Naive thymus-derived CD4-positive, alpha-beta T cell (primary cell): ENCODE measurements around the gene DRAXIN. TPM values are rescaled to one million over a fixed set of nuclear protein-coding genes. Genes with fewer than 3 reads are reported as not detected.

Experiments
- ATAC-seq: fragments of 150-1000 bp; cut with Tn5 transposase; 2 replicates; pipeline ENCODE4 v1.10.0; 2021; ENCODE audit warnings: mild to moderate bottlenecking, moderate library complexity
- CTCF ChIA-PET: fragments of 350-600 bp; sonication (Branson Sonifier 250); formaldehyde crosslinking; loops from one replicate; lab custom pipeline; 2021; ENCODE audit warnings: antibody characterized with exemption; lab: Charles Lee
- POLR2A ChIA-PET: fragments of 350-600 bp; sonication (Branson Sonifier 250); formaldehyde crosslinking; loops from one replicate; lab custom pipeline; 2021; ENCODE audit warnings: antibody characterized with exemption, inconsistent platforms; lab: Charles Lee
- DNase-seq, 9 donors: peaks; one replicate each; pipeline versions ENCODE4 v3.0.0 to v3.0.0-alpha.2; 2020 to 2022; ENCODE audit warnings: mixed read lengths in 1 of 9
- H3K27ac ChIP-seq: one replicate; pipeline ENCODE4 v1.7.0; 2013; ENCODE audit warnings: mild to moderate bottlenecking, low read depth, low read length, moderate library complexity
- H3K27me3 ChIP-seq, 2 donors: one replicate each; pipeline ENCODE4 v1.7.0; 2013; ENCODE audit warnings: low read length in 2 of 2, mild to moderate bottlenecking in 2 of 2, moderate library complexity in 2 of 2; ENCODE audit not compliant: control insufficient read depth in 2 of 2, insufficient read depth in 2 of 2
- H3K36me3 ChIP-seq, 3 experiments: 1 replicate in 2 of 3; 2 replicates in 1 of 3; pipeline ENCODE4 v1.7.0; 2013; ENCODE audit warnings: low read length in 3 of 3, mild to moderate bottlenecking in 3 of 3, moderate library complexity in 1 of 3; ENCODE audit not compliant: insufficient read depth in 3 of 3, control insufficient read depth in 2 of 3
- H3K4me1 ChIP-seq, 2 donors: one replicate each; pipeline ENCODE4 v1.7.0; 2013; ENCODE audit warnings: low read length in 2 of 2, mild to moderate bottlenecking in 2 of 2, moderate library complexity in 1 of 2; ENCODE audit not compliant: control insufficient read depth in 2 of 2, insufficient read depth in 2 of 2
- H3K4me3 ChIP-seq: 2 replicates; pipeline ENCODE4 v1.7.0; 2013; ENCODE audit warnings: mild to moderate bottlenecking, low read length
- H3K9me3 ChIP-seq, 3 experiments: 1 replicate in 2 of 3; 2 replicates in 1 of 3; pipeline ENCODE4 v1.7.0; 2013; ENCODE audit warnings: low read length in 3 of 3; ENCODE audit not compliant: control insufficient read depth in 2 of 3
- H3K27ac Mint-ChIP-seq, 9 donors: one replicate each; pipeline ENCODE4 v1.8.0; 2020 to 2022; ENCODE audit warnings: mixed read lengths in 9 of 9, mild to moderate bottlenecking in 8 of 9, moderate library complexity in 5 of 9, inconsistent platforms in 2 of 9
- H3K27me3 Mint-ChIP-seq, 5 donors: one replicate each; pipeline ENCODE4 v1.8.0; 2021 to 2022; ENCODE audit warnings: mixed read lengths in 5 of 5, mild to moderate bottlenecking in 1 of 5
- H3K36me3 Mint-ChIP-seq, 5 donors: one replicate each; pipeline ENCODE4 v1.8.0; 2020 to 2022; ENCODE audit warnings: mixed read lengths in 5 of 5, mild to moderate bottlenecking in 3 of 5, inconsistent platforms in 1 of 5
- H3K4me1 Mint-ChIP-seq, 7 donors: one replicate each; pipeline ENCODE4 v1.8.0; 2020 to 2022; ENCODE audit warnings: mixed read lengths in 7 of 7, mild to moderate bottlenecking in 3 of 7, inconsistent platforms in 1 of 7
- H3K4me3 Mint-ChIP-seq, 10 donors: one replicate each; pipeline ENCODE4 v1.8.0; 2020 to 2022; ENCODE audit warnings: mild to moderate bottlenecking in 10 of 10, mixed read lengths in 10 of 10, moderate library complexity in 6 of 10, inconsistent platforms in 2 of 10
- H3K9me3 Mint-ChIP-seq, 11 donors: one replicate each; pipeline ENCODE4 v1.8.0; 2020 to 2022; ENCODE audit warnings: mixed read lengths in 11 of 11, mild to moderate bottlenecking in 4 of 11, inconsistent platforms in 1 of 11, moderate library complexity in 1 of 11
- intact Hi-C, 2 donors: fragments of 100-400 bp; cut with micrococcal nuclease; formaldehyde crosslinking; loops; one replicate each; pipeline ENCODE4 v1.15.1; 2023
- polyA plus RNA-seq, 2 donors: library from polyadenylated mRNA; unstranded; fragments of 300-500 nt; fragmentation: Illumina TruSeq; gene quantifications; one replicate each; pipeline ENCODE4 v1.2.3, GENCODE V29; 2021
- total RNA-seq, 6 experiments: library from RNA in 5 of 6; stranded (reverse) in 5 of 6; gene quantifications; 1 replicate in 5 of 6; 2 replicates in 1 of 6; pipeline ENCODE4 v1.2.3 and lab custom pipeline; 2021 to 2026

Gene DRAXIN
- total and polyA plus RNA-seq, 7 experiments from 2014 or later = 0.03 to 1.6 (median 0.19) TPM

- Mint-ChIP-seq H3K4me1 (peaks cover 3 to 12% (median 11%) of the 10 kb centered on the region in 7 donors), H3K9me3 (no peaks in the 10 kb centered on the region), H3K36me3 (no peaks in the 10 kb centered on the region), H3K27me3 (peaks cover 20 to 45% (median 22%) of the 10 kb centered on the region in 5 donors), H3K27ac (no peak overlapping the region), H3K4me3 (no peak overlapping the region)
- intact Hi-C loops = no loop called here
- Histone ChIP-seq H3K36me3 (peaks cover 0 to 3% (median 0%) of the 10 kb centered on the region in 3 experiments), H3K4me1 (peaks cover 0 to 6% of the 10 kb centered on the region in 2 donors), H3K9me3 (no peaks in the 10 kb centered on the region), H3K4me3 (no peak overlapping the region), H3K27ac (no peak overlapping the region), H3K27me3 (peaks cover 0 to 4% of the 10 kb centered on the region in 2 donors)
- no peak for DNase-seq
- CTCF ChIA-PET = interaction anchor here (0.6 kb wide), 1 partner anchor 627 kb away, joined by 3 read pairs; no protein-coding TSS in a partner anchor
- POLR2A ChIA-PET = interaction anchor here (0.6 to 1.6 kb wide), 3 partner anchors 34 to 444 kb away, joined by 3 to 11 read pairs (median 4); no protein-coding TSS in a partner anchor
- ATAC-seq = no peak
These were observed 6.2 kb upstream of the DRAXIN start for GRCh38 chr1:11685210-11685752.

GRCh38 chr1:11688506-11688905 is 3.0 kb upstream of the DRAXIN start:
- Histone ChIP-seq H3K27ac (no peak overlapping the region), H3K36me3 (no peaks in the 10 kb centered on the region), H3K27me3 (peaks cover 0 to 4% of the 10 kb centered on the region in 2 donors), H3K4me1 (peaks cover 11 to 23% of the 10 kb centered on the region in 2 donors), H3K4me3 (no peak overlapping the region), H3K9me3 (no peaks in the 10 kb centered on the region)
- ATAC-seq (no peak), DNase-seq (no peak)
- CTCF ChIA-PET = no interaction called here
- Mint-ChIP-seq H3K9me3 (no peaks in the 10 kb centered on the region), H3K4me3 (no peak overlapping the region), H3K4me1 (peaks cover 17 to 27% (median 21%) of the 10 kb centered on the region in 7 donors), H3K27me3 (peaks cover 35 to 67% (median 40%) of the 10 kb centered on the region in 5 donors), H3K36me3 (peaks cover 0 to 2% (median 0%) of the 10 kb centered on the region in 5 donors), H3K27ac (no peak overlapping the region)
- POLR2A ChIA-PET = no interaction called here
- intact Hi-C loops = no loop called here

GRCh38 chr1:11690397-11691301 is 861 bp upstream of the DRAXIN start:
- peaks cover 11 to 24% of the 10 kb centered on the region in 2 donors for H3K4me1 ChIP-seq
- ATAC-seq = no peak
- CTCF ChIA-PET = interaction anchor here (0.8 to 1.3 kb wide), 2 partner anchors 29 to 653 kb away, joined by 3 to 4 read pairs; no protein-coding TSS in a partner anchor

GRCh38 chr1:11691928-11692711 is 610 bp downstream of the DRAXIN start:
- Histone ChIP-seq H3K36me3 (no peaks in the 10 kb centered on the region), H3K4me1 (peaks cover 11 to 24% of the 10 kb centered on the region in 2 donors), H3K27me3 (peaks cover 0 to 4% of the 10 kb centered on the region in 2 donors), H3K27ac (no peak overlapping the region), H3K4me3 (no peak overlapping the region), H3K9me3 (no peaks in the 10 kb centered on the region)
- Mint-ChIP-seq H3K27ac (no peak overlapping the region), H3K4me1 (peaks cover 19 to 33% (median 23%) of the 10 kb centered on the region in 7 donors), H3K9me3 (peaks cover 0 to 1% (median 0%) of the 10 kb centered on the region in 11 donors), H3K27me3 (peaks cover 41 to 68% (median 45%) of the 10 kb centered on the region in 5 donors), H3K36me3 (peaks cover 0 to 2% (median 0%) of the 10 kb centered on the region in 5 donors), H3K4me3 (peak overlapping the region in 9 of 10 donors; percentile 52 to 92 (median 71))
- ATAC-seq (no peak), DNase-seq (no peak)
- ChIA-PET POLR2A (interaction anchor here (0.5 kb wide), 1 partner anchor 760 kb away, joined by 3 read pairs; no protein-coding TSS in a partner anchor), CTCF (no interaction called here)
- intact Hi-C loops = no loop called here

More at GRCh38 chr1:11690397-11691301, 861 bp upstream of the DRAXIN start:
- H3K9me3 ChIP-seq = no peaks in the 10 kb centered on the region
- peaks cover 41 to 71% (median 45%) of the 10 kb centered on the region in 5 donors for H3K27me3 Mint-ChIP-seq
- no peaks in the 10 kb centered on the region for H3K36me3 ChIP-seq
- no peak overlapping the region for H3K4me3 ChIP-seq
- no peak overlapping the region for H3K27ac Mint-ChIP-seq
- peaks cover 0 to 4% of the 10 kb centered on the region in 2 donors for H3K27me3 ChIP-seq
- peaks cover 19 to 33% (median 23%) of the 10 kb centered on the region in 7 donors for H3K4me1 Mint-ChIP-seq
- peak overlapping the region in 9 of 10 donors; percentile 36 to 69 (median 52) for H3K4me3 Mint-ChIP-seq
- DNase-seq = no peak
- intact Hi-C loops = no loop called here
- POLR2A ChIA-PET = interaction anchor here (0.6 kb wide), 1 partner anchor 32 kb away, joined by 3 read pairs; no protein-coding TSS in a partner anchor
- H3K27ac ChIP-seq = no peak overlapping the region
- H3K9me3 Mint-ChIP-seq = peaks cover 0 to 1% (median 0%) of the 10 kb centered on the region in 11 donors
- H3K36me3 Mint-ChIP-seq = peaks cover 0 to 2% (median 0%) of the 10 kb centered on the region in 5 donors

- ATAC-seq (peak; percentile 72), DNase-seq (peak in 5 of 9 donors; percentile 16 to 29 (median 17))
- Mint-ChIP-seq H3K36me3 (peaks cover 0 to 2% (median 0%) of the 10 kb centered on the region in 5 donors), H3K27me3 (peaks cover 35 to 60% (median 38%) of the 10 kb centered on the region in 5 donors), H3K9me3 (peaks cover 0 to 1% (median 0%) of the 10 kb centered on the region in 11 donors), H3K4me3 (peak overlapping the region; percentile 16 to 92 (median 64)), H3K4me1 (peaks cover 20 to 33% (median 23%) of the 10 kb centered on the region in 7 donors), H3K27ac (peak overlapping the region in 3 of 9 donors; percentile 13 to 67 (median 59))
- no peaks in the 10 kb centered on the region for H3K9me3 ChIP-seq
- H3K36me3 ChIP-seq = no peaks in the 10 kb centered on the region
- intact Hi-C loops = no loop called here
- H3K4me3 ChIP-seq = no peak overlapping the region
- H3K27ac ChIP-seq = no peak overlapping the region
- ChIA-PET POLR2A (interaction anchor here (0.6 kb wide), 1 partner anchor 1893 kb away, joined by 4 read pairs; no protein-coding TSS in a partner anchor), CTCF (no interaction called here)
- no peaks in the 10 kb centered on the region for H3K27me3 ChIP-seq
- peaks cover 11 to 24% of the 10 kb centered on the region in 2 donors for H3K4me1 ChIP-seq
These were observed 1.6 kb downstream of the DRAXIN start for GRCh38 chr1:11693024-11693590.
